T-helper 1 cell treated with Interleukin-12 subunit alpha and Interleukin-12 subunit beta and Interleukin-4 antibody, amounts not matched to agents 30 μg/mL and 1 μg/mL, for 36 hours (primary cell): ENCODE results near the gene CISH.
A peak's percentile ranks its signal among the peaks of the same experiment; 100 is the strongest.

Experiments
- H3K27ac Mint-ChIP-seq: one replicate; pipeline ENCODE4 v1.8.0; 2021; ENCODE audit warnings: mild to moderate bottlenecking, mixed read lengths
- H3K27me3 Mint-ChIP-seq: one replicate; pipeline ENCODE4 v1.8.0; 2021; ENCODE audit warnings: low read depth, mixed read lengths
- H3K36me3 Mint-ChIP-seq: one replicate; pipeline ENCODE4 v1.8.0; 2021; ENCODE audit warnings: low read depth, mixed read lengths
- H3K4me1 Mint-ChIP-seq: one replicate; pipeline ENCODE4 v1.8.0; 2021; ENCODE audit warnings: low read depth, mixed read lengths
- H3K4me3 Mint-ChIP-seq: one replicate; pipeline ENCODE4 v1.8.0; 2021; ENCODE audit warnings: mild to moderate bottlenecking, moderate library complexity, mixed read lengths
- H3K9me3 Mint-ChIP-seq: one replicate; pipeline ENCODE4 v1.8.0; 2021; ENCODE audit warnings: mixed read lengths

The CISH gene

DNA sequence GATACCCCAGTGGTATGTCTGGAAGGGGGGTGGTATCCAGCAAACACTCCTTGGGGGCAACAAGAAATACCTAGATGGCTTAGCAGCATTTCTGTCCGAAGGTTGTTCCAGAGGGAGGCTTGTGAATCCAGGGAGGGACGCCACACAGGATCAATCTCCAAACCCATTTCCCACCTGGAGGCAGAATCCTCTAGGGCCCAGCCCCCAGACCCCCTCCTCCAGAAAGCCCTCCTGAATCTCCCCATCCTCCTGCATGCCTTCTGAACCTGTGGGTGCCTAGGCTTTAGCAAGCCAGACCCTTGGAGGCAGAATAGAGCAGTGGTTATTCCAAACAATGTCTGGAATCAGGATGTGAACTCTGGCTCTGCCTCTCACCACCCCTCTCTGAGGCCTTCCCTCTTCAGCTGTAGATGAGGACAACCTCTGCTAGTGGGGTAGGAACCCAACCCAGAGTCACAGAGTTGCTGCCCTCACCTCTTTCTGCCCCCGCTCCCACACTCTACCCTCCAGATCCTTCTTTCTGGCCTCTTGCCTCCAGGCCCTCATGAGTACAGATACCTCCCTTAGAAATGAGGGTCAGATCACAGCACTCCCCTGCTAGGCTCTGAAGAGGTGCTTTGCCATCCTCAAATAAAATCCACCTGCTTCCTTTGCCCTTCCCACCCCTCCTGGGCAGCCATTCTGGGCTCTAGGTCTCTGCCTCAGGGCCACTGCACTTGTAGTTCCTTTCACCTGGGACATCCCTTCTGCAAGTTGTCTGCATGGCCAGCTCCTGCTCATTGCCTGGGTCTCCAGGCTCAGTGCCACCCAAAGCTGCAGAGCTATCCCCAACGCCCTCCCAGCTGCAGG lies 8.1 kb downstream of the CISH start:
- Mint-ChIP-seq H3K36me3 (peaks cover 73% of the 10 kb centered on the region), H3K27me3 (no peaks in the 10 kb centered on the region), H3K9me3 (no peaks in the 10 kb centered on the region), H3K4me3 (peak overlapping the region; percentile 98), H3K4me1 (peaks cover 77% of the 10 kb centered on the region), H3K27ac (peak overlapping the region; percentile 99)

DNA sequence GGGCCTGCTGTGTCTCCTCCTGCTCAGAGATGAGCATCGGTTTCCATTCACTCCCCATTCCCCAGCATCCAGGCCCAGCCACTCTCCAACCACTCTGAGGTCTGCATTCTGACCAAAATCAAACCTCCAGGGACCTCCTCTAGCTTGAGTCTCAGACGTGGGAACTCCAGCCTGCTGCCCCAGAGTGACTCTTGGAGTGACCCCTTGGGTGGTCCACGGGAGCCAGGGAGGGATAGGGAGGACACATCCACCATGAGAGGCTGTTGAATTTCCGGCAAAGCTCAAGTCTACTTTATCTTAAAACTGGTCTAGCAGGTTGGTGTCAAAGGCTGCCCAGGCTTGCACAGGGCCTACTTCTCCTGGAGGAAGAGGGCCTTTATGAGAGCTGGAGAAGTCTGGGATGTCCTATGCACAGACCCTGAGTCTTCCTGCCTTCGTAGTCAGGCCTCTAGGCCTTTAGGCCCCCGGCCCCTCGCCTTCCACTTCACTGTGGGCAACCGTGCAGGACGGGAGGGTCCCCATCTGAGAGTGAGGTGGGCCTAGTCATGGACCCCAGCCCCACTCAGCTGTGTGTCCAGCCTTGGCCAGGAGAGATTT lies 8.9 kb downstream of the CISH start:
- Mint-ChIP-seq H3K9me3 (no peaks in the 10 kb centered on the region), H3K4me3 (peak overlapping the region; percentile 78), H3K4me1 (peaks cover 84% of the 10 kb centered on the region), H3K27ac (peak overlapping the region; percentile 99), H3K36me3 (peaks cover 72% of the 10 kb centered on the region), H3K27me3 (no peaks in the 10 kb centered on the region)

DNA sequence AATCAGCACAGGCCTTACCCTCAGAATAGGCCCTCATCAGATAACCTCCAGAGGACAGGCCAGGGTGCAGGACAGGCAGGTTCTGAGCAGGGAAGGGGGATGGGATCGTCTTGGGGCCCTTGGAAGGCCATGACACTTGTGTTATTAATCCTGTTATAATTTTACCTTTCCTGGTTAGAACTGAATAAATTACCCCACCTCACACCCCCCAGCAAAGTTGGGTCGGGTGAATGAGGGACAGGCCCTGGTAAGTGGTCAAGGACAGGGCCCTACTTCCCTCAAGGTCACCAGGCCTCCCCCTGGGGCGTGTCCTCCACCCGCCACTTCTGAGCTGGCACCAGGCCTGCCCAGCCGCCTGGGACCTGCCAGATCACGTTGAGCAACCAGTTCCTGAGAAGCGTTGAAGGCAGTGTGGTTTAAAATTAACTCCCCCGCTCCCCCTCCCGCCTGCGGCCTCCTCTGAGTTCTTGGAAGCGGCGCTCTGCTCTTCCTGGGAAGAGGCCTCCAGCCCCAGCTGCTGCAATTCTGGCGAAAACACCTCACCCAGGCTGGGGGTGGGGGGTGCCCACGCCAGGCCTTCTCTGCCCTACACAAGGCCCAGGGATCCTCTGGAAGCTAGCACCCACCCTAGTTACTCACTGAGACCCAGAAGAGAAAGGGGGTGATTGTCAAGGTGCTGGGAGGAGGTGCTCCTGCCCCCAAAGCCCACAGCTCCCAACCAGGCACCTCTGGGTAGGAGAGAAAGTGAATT lies 10.6 kb downstream of the CISH start:
- H3K27ac Mint-ChIP-seq: peak overlapping the region; percentile 99
- no peaks in the 10 kb centered on the region for H3K9me3 Mint-ChIP-seq
- peaks cover 57% of the 10 kb centered on the region for H3K36me3 Mint-ChIP-seq
- H3K27me3 Mint-ChIP-seq: no peaks in the 10 kb centered on the region
- peaks cover 78% of the 10 kb centered on the region for H3K4me1 Mint-ChIP-seq
- H3K4me3 Mint-ChIP-seq: peak overlapping the region; percentile 78

DNA sequence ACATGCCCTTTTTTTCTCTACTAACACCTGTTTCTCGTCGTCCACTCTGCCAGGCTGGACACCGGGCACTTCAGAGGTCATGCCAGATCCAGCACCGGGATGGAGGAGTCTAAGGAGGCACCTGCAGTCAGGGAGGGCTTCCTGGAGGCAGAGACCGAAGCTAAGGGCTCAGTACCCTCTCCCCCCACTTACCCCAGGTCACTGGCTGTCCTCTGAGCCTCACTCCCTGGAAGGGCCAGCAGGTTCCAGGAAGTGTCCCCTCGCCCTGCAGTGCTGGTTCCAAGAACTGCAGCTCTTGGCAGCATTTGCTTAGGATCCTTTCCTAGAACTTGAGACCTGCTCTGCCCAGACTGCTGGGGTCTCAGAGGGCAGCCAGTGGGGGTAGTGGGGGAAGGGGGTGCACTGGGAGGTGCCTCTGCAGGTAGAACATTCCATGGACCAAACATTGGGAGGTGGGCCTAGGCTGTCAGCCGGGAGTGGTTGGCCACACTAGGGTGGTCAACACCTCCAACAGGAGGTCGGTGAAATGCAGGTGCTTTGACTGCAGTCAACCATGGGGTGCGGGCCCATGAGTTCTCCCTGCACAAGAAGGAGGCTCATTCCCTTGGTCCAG lies 11.3 kb downstream of the CISH start:
- Mint-ChIP-seq H3K4me3 (peak overlapping the region; percentile 43), H3K27ac (peak overlapping the region; percentile 99), H3K27me3 (no peaks in the 10 kb centered on the region), H3K36me3 (peaks cover 55% of the 10 kb centered on the region), H3K4me1 (peaks cover 77% of the 10 kb centered on the region), H3K9me3 (no peaks in the 10 kb centered on the region)

GRCh38 chr3:50599716-50600118 lies 11.9 kb downstream of the CISH start:
- no peaks in the 10 kb centered on the region for H3K27me3 Mint-ChIP-seq
- H3K36me3 Mint-ChIP-seq: peaks cover 55% of the 10 kb centered on the region
- H3K27ac Mint-ChIP-seq: peak overlapping the region; percentile 99
- H3K4me1 Mint-ChIP-seq: peaks cover 77% of the 10 kb centered on the region
- H3K4me3 Mint-ChIP-seq: peak overlapping the region; percentile 43
- no peaks in the 10 kb centered on the region for H3K9me3 Mint-ChIP-seq

DNA sequence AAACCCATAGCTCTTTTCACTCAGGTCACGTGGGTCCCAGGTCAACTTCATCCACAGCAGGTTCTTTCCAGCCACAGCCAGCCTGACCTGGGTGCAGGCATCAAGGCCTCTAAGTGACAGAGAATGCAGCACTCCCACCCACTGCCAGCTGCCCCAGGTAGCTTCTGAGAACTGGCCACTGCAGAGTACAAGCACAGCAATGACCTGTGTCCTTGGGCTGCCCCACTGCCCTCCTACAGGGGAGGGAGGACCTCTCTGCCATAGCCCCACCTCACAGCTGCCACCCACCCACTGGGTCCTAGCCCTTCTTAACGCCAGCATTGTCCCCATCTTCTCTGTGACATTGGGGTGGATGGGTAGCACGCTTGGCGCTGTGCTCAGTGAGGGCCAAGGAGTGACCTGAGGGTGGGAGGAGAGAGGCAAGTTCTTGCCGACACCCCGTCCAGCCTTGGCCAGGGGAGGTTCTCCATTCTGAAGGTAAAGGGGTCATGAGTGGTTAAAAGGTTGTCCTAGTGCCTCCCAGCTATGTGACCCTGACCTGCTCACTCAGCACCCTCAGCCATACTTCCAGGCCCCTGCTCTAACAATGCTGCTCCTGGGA lies 12.4 kb downstream of the CISH start:
- peaks cover 54% of the 10 kb centered on the region for H3K36me3 Mint-ChIP-seq

DNA sequence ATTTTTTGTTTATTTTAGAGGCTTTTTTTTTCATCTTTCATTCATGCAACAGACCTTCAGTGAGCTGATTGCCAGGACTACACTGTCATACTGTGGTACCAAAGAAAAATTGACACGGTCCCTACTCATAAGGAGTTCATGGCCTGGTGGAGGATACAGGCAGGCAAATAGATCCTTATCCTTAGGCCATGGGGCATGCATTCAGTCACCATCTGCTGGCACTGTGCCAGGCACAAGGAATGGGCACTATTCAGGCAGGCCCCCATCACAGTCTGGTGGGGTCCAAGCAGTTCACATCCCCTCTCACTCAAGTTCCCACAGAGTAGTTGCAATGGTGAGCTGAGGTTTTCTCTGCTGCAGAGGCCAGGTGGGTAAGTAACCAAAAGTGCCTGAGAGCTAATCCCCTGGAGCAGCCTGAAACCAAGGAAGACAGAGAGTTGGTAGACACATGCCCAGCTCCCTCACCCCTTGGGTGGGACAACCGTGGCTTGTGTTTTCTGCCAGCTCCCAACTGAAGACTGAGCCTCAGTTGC lies 17.3 kb downstream of the CISH start:
- Mint-ChIP-seq H3K27ac (peak overlapping the region; percentile 81), H3K27me3 (no peaks in the 10 kb centered on the region), H3K36me3 (peaks cover 32% of the 10 kb centered on the region), H3K4me1 (peaks cover 66% of the 10 kb centered on the region), H3K9me3 (no peaks in the 10 kb centered on the region), H3K4me3 (no peak overlapping the region)

More for the DNA sequence above, 12.4 kb downstream of the CISH start:
- H3K4me3 Mint-ChIP-seq: no peak overlapping the region
- H3K9me3 Mint-ChIP-seq: no peaks in the 10 kb centered on the region
- H3K27ac Mint-ChIP-seq: peak overlapping the region; percentile 99
- H3K4me1 Mint-ChIP-seq: peaks cover 78% of the 10 kb centered on the region
- no peaks in the 10 kb centered on the region for H3K27me3 Mint-ChIP-seq

DNA sequence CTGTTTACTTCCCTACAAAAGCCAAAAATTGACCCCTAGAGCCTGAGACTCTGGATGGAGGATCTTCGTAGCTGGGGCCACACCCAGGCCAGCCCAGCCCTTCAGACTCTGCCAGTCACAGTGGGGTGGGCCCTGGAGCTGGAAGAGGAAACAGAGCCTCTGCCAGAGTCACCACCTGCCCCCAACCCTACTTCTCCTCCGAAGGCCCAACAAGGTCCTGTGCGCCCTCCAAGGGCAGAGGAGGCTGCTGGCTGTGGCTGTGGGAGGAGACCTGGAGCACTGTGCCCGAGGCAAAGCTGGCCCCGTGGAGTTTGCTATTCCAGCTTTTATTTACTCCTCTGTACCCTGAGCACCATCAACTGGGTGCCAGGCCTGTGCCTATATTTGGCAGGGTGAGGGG lies 19.0 kb downstream of the CISH start:
- Mint-ChIP-seq H3K36me3 (peaks cover 29% of the 10 kb centered on the region), H3K4me1 (peaks cover 69% of the 10 kb centered on the region), H3K27me3 (no peaks in the 10 kb centered on the region), H3K9me3 (no peaks in the 10 kb centered on the region), H3K27ac (peak overlapping the region; percentile 98), H3K4me3 (peak overlapping the region; percentile 75)

GRCh38 chr3:50591196-50591741 lies 20.3 kb downstream of the CISH start:
- Mint-ChIP-seq H3K4me1 (peaks cover 81% of the 10 kb centered on the region), H3K4me3 (peak overlapping the region; percentile 60), H3K9me3 (no peaks in the 10 kb centered on the region), H3K27ac (peak overlapping the region; percentile 98), H3K36me3 (peaks cover 33% of the 10 kb centered on the region), H3K27me3 (no peaks in the 10 kb centered on the region)

DNA sequence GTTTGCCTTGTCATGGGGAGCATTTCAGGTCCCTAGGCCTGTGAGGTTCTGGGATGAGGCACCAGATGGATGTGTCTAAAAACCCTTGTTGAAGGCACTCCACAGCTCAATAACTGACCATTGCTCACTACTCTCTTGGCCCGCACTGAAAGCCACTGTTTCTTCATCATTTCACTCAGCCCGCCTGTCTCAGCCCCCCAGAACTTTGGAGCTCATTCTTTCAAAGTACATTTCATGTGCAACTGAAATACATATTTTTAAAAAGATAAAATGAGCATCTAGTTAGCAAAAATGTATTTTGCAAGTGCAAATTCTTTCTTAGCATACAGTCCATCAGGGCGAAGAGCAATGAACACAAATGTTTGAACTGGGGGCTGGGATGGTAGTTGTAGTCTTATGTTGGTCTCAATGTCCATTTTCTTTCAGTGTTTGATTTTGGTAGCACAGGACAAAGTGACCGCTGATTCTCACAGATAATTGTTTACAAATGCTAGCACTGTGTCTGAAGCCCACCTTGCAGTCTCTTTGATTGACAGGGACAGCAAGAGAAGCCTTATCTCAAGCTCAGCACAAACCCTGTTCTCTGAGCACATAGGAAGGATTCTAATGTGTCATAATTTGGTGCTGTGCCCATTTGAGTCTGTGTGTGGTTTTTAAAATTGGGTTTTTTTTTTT lies 22.7 kb downstream of the CISH start:
- H3K27me3 Mint-ChIP-seq: no peaks in the 10 kb centered on the region
- peaks cover 27% of the 10 kb centered on the region for H3K36me3 Mint-ChIP-seq
- H3K9me3 Mint-ChIP-seq: no peaks in the 10 kb centered on the region
- H3K4me1 Mint-ChIP-seq: peaks cover 72% of the 10 kb centered on the region
- peak overlapping the region; percentile 51 for H3K4me3 Mint-ChIP-seq
- H3K27ac Mint-ChIP-seq: peak overlapping the region; percentile 76

DNA sequence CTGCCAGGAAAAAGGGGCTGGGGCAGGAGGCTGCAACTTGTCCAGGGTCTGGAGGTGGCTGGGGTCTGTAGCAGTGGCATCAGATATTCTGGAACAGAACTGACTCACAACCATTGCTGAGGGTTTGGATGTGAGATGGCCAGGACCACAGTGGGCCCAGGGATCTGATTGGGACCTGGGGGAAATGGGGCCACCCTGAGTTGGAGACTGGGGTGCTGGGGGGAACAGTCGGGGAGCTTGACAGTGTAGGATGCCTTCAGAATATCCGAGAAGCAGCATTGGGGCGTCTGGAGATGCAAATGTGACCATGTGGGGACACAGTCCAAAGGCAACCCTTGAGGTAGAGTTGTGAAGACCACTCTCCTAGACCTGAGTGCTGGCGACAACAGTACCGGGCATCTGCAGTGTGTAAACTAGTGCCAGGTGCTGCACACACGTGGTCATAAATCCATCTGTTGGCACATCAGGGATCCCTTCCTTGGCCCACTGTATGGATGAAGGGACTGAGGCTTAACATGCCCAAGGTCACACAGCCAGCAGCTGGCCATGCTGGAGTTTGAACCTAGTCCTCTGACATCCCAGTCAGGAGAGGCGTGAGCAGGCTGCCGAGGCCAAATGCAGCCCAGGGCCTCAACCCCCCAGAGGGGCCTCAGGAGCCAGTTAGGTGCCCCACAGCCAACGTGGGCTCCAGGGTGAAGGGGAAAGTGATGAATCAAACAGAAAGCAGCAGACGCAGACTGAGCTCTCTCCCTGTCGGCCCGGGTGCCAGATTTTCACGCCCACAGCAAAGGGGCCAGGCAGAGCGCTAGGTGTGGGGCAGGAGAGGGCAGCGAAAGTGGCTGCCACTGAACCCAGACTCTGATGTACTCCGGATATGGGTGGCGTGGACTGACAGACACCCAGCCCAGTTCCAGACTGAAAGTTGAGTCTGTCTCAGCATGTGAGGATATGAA lies 23.5 kb downstream of the CISH start:
- Mint-ChIP-seq H3K9me3 (no peaks in the 10 kb centered on the region), H3K4me3 (peak overlapping the region; percentile 59), H3K27ac (peak overlapping the region; percentile 83), H3K27me3 (no peaks in the 10 kb centered on the region), H3K36me3 (peaks cover 31% of the 10 kb centered on the region), H3K4me1 (peaks cover 70% of the 10 kb centered on the region)

DNA sequence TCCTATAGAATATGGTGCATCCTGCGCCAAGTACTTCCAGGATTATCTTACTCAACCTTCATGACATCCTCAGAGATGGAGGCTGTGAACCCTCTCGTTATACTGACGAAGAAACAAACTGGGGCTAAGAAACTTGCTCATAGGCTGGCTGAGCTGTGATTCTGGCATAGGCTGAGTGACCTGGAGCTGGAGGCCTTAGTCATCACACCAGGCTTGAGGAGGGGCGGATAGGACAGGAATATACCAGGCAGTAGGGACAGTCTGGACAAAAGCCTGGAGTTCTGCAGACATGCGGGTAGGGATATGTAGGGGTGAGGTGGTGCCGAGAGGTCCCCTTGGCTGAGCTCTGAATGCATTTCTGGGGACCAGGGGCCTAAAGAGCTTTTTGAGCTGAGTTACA lies 24.2 kb downstream of the CISH start:
- peaks cover 67% of the 10 kb centered on the region for H3K4me1 Mint-ChIP-seq
- H3K9me3 Mint-ChIP-seq: no peaks in the 10 kb centered on the region
- peaks cover 31% of the 10 kb centered on the region for H3K36me3 Mint-ChIP-seq
- H3K27me3 Mint-ChIP-seq: no peaks in the 10 kb centered on the region
- H3K4me3 Mint-ChIP-seq: peak overlapping the region; percentile 59
- peak overlapping the region; percentile 83 for H3K27ac Mint-ChIP-seq
